ENCODE results near the gene ZNF667. TPM values are rescaled to one million over a fixed set of nuclear protein-coding genes. Genes with fewer than 3 reads are reported as not detected.

Gene ZNF667
- polyA plus RNA-seq, 2 of the 4 experiments (the other 2 are of a cell fraction): not detected

GRCh38 chr19:56504581-56504980 is 27.4 kb upstream of the ZNF667 start:
- CTCF ChIA-PET: no interaction called here
- no peak overlapping the region for H3K4me2 ChIP-seq
- no peak overlapping the region for H3K27ac ChIP-seq
- no peak for TF ChIP-seq HEYL (CRISPR knock-in tag; IDR thresholded peaks at IDR 0.05)
- TF ChIP-seq FOSB (CRISPR knock-in tag; IDR thresholded peaks at IDR 0.05): no peak
- TF ChIP-seq NPAS2 (CRISPR knock-in tag; IDR thresholded peaks at IDR 0.05; ENCODE audit: borderline replicate concordance): no peak
- TF ChIP-seq ELK1 (IDR thresholded peaks at IDR 0.05; ENCODE audit: low read depth, low read length): no peak
- no peak for TF ChIP-seq EP300 (IDR thresholded peaks at IDR 0.05)
- TF ChIP-seq SREBF2 (IDR thresholded peaks at IDR 0.05): no peak
- no peak for TF ChIP-seq HOXA7 (CRISPR knock-in tag; IDR thresholded peaks at IDR 0.05)
- no peak for TF ChIP-seq USF2 (IDR thresholded peaks at IDR 0.05)
- no peak for TF ChIP-seq HOXB13 (CRISPR knock-in tag; IDR thresholded peaks at IDR 0.05; ENCODE audit: low read depth)
- TF ChIP-seq RFX5 (IDR thresholded peaks at IDR 0.05): no peak
- TF ChIP-seq HES2 (IDR thresholded peaks at IDR 0.05): no peak
- no peak for TF ChIP-seq CHD4 (IDR thresholded peaks at IDR 0.05; ENCODE audit: borderline replicate concordance)
- no peak for TF ChIP-seq GATA3 (IDR thresholded peaks at IDR 0.05; ENCODE audit: borderline replicate concordance)
- no peak for TF ChIP-seq JUNB (IDR thresholded peaks at IDR 0.05)
- TF ChIP-seq KDM1A (IDR thresholded peaks at IDR 0.05; ENCODE audit: low read depth): no peak
- TF ChIP-seq CTCF (IDR thresholded peaks at IDR 0.05): no peak
- POLR2A ChIA-PET: no interaction called here
- ATAC-seq (no peak), DNase-seq (ENCODE audit: low read depth in 1 of 2, low spot score in 1 of 2) (no peak), FAIRE-seq (no peak)
- peaks cover 66% of the 10 kb centered on the region for H3K9me3 ChIP-seq
- WGBS (ENCODE audit: missing lambda C conversion rate): 10% methylated on average over 2 of the region's 2 CpGs
- H3K4me3 ChIP-seq: no peak overlapping the region
- no peaks in the 10 kb centered on the region for H3K4me1 ChIP-seq

- 11% methylated on average over 3 of the region's 3 CpGs for WGBS (ENCODE audit: missing lambda C conversion rate)
- TF ChIP-seq TP53 (CRISPR knock-in tag; IDR thresholded peaks at IDR 0.05): no peak
- no peak for TF ChIP-seq CHD2 (IDR thresholded peaks at IDR 0.05; ENCODE audit: low read length, partially characterized antibody)
- TF ChIP-seq JUNB (IDR thresholded peaks at IDR 0.05): no peak
- TF ChIP-seq BHLHE40 (IDR thresholded peaks at IDR 0.05; ENCODE audit: low read depth, low read length): no peak
- TF ChIP-seq RARB (CRISPR knock-in tag; IDR thresholded peaks at IDR 0.05): no peak
- TF ChIP-seq MAX (IDR thresholded peaks at IDR 0.05): no peak
- no peak for TF ChIP-seq MAZ (IDR thresholded peaks at IDR 0.05; ENCODE audit: borderline replicate concordance, low read depth, low read length)
- no peak for TF ChIP-seq JUN (IDR thresholded peaks at IDR 0.05)
- no peak for TF ChIP-seq FOSL2 (IDR thresholded peaks at IDR 0.05)
- TF ChIP-seq FOSL2 (CRISPR knock-in tag; IDR thresholded peaks at IDR 0.05): no peak
- no peak for TF ChIP-seq RFX5 (IDR thresholded peaks at IDR 0.05)
- TF ChIP-seq HOXB13 (CRISPR knock-in tag; IDR thresholded peaks at IDR 0.05; ENCODE audit: low read depth): no peak
- no peak for TF ChIP-seq ATOH8 (CRISPR knock-in tag; IDR thresholded peaks at IDR 0.05; ENCODE audit: low read depth)
- TF ChIP-seq RAD21 (conservative IDR thresholded peaks at IDR 0.05 in 1 of 2, IDR thresholded peaks at IDR 0.05 in 1 of 2): no peak
- TF ChIP-seq HDAC2 (IDR thresholded peaks at IDR 0.05): no peak
- TF ChIP-seq EHF (CRISPR knock-in tag; IDR thresholded peaks at IDR 0.05): no peak
- TF ChIP-seq FOXS1 (CRISPR knock-in tag; IDR thresholded peaks at IDR 0.05): no peak
- no peak for TF ChIP-seq CHD4 (IDR thresholded peaks at IDR 0.05; ENCODE audit: borderline replicate concordance)
- TF ChIP-seq CTCF (IDR thresholded peaks at IDR 0.05): no peak
- H3K4me1 ChIP-seq: no peaks in the 10 kb centered on the region
- no peak for FAIRE-seq
- no peak for ATAC-seq
- H3K9me3 ChIP-seq: peaks cover 53% of the 10 kb centered on the region; the same call in 2 of the 3 replicates
- H3K4me2 ChIP-seq: no peak overlapping the region
- no peak overlapping the region for H3K4me3 ChIP-seq
- no peak overlapping the region for H3K27ac ChIP-seq
- ChIA-PET CTCF (no interaction called here), POLR2A (no interaction called here)
- DNase-seq (ENCODE audit: low read depth in 1 of 2, low spot score in 1 of 2): no peak
Observed at GRCh38 chr19:56491399-56491798, 14.3 kb upstream of the ZNF667 start.
